HepG2 (cell line): ENCODE results near the gene GDAP1L1. TPM values are rescaled to one million over a fixed set of nuclear protein-coding genes. Genes with fewer than 3 reads are reported as not detected.

Experiments
- BCL3 ChIP-seq: sonication (generic); formaldehyde crosslinking; IDR thresholded peaks from 2 replicates; pipeline ENCODE4 v1.5.1; 2020; ENCODE audit warnings: mild to moderate bottlenecking, missing genetic modification reagents, moderate library complexity
- DPF2 ChIP-seq: sonication (generic); formaldehyde crosslinking; IDR thresholded peaks from 2 replicates; pipeline ENCODE4 v1.4.0; 2020; ENCODE audit warnings: mild to moderate bottlenecking, low read depth, missing genetic modification reagents, borderline replicate concordance
- GABPB1 ChIP-seq: IDR thresholded peaks from 2 replicates; pipeline ENCODE4 v1.6.1; 2016; ENCODE audit warnings: mild to moderate bottlenecking, missing genetic modification reagents, moderate library complexity, missing compliant biosample characterization
- HMGA1 ChIP-seq: sonication (generic); formaldehyde crosslinking; conservative IDR thresholded peaks from 2 replicates; pipeline ENCODE4 v1.4.0; 2020; ENCODE audit warnings: missing genetic modification reagents
- HNF1B ChIP-seq: sonication (generic); formaldehyde crosslinking; IDR thresholded peaks from 2 replicates; pipeline ENCODE4 v1.5.1; 2020; ENCODE audit warnings: mild to moderate bottlenecking, moderate library complexity, missing genetic modification reagents
- HNRNPL ChIP-seq: fragments of 200-400 bp; formaldehyde crosslinking; IDR thresholded peaks from 2 replicates; pipeline ENCODE4 v1.6.1; 2017; ENCODE audit warnings: mild to moderate bottlenecking, low read depth, low read length
- ISL2 ChIP-seq: sonication (generic); formaldehyde crosslinking; IDR thresholded peaks from 2 replicates; pipeline ENCODE4 v1.5.0; 2020; ENCODE audit warnings: missing genetic modification reagents
- ISX ChIP-seq: sonication (generic); formaldehyde crosslinking; conservative IDR thresholded peaks from 2 replicates; pipeline ENCODE4 v1.5.0; 2020; ENCODE audit warnings: missing genetic modification reagents
- KAT2B ChIP-seq: fragments of 150-350 bp; IDR thresholded peaks from 2 replicates; pipeline ENCODE4 v1.6.1; 2014; ENCODE audit warnings: low read depth, low read length, borderline replicate concordance
- LCORL ChIP-seq, 2 experiments: fragments of 450-650 bp in 1 of 2; sonication (generic) in 1 of 2; formaldehyde crosslinking in 1 of 2; IDR thresholded peaks; 2 replicates each; pipeline versions ENCODE4 v1.5.0 to v1.6.1; 2017 to 2020; ENCODE audit warnings: antibody characterized with exemption in 1 of 2, missing genetic modification reagents in 1 of 2
- NFATC3 ChIP-seq: sonication (generic); formaldehyde crosslinking; IDR thresholded peaks from 2 replicates; pipeline ENCODE4 v1.5.1; 2020; ENCODE audit warnings: mild to moderate bottlenecking, missing genetic modification reagents
- PLRG1 ChIP-seq: fragments of 450-650 bp; conservative IDR thresholded peaks from 2 replicates; pipeline ENCODE4 v1.6.1; 2016
- PRDM4 ChIP-seq: sonication (generic); formaldehyde crosslinking; IDR thresholded peaks from 2 replicates; pipeline ENCODE4 v1.9.0; 2021; ENCODE audit warnings: missing genetic modification reagents, borderline replicate concordance
- RNF2 ChIP-seq: fragments of 450-650 bp; conservative IDR thresholded peaks from 2 replicates; pipeline ENCODE4 v1.6.1; 2016; ENCODE audit warnings: low read depth
- SATB2 ChIP-seq: sonication (generic); formaldehyde crosslinking; IDR thresholded peaks from 2 replicates; pipeline ENCODE4 v1.5.0; 2020; ENCODE audit warnings: missing genetic modification reagents
- SYNCRIP ChIP-seq: fragments of 200-400 bp; formaldehyde crosslinking; IDR thresholded peaks from 2 replicates; pipeline ENCODE4 v1.6.1; 2018; ENCODE audit warnings: mild to moderate bottlenecking, low read depth, low read length; ENCODE audit not compliant: insufficient read depth
- TBX2 ChIP-seq: sonication (generic); formaldehyde crosslinking; IDR thresholded peaks from 2 replicates; pipeline ENCODE4 v1.5.0; 2020; ENCODE audit warnings: missing genetic modification reagents, mild to moderate bottlenecking, borderline replicate concordance
- YY1 ChIP-seq: IDR thresholded peaks from 2 replicates; pipeline ENCODE4 v1.6.1; 2011; ENCODE audit warnings: low read length, low read depth, moderate library complexity, mild to moderate bottlenecking; ENCODE audit not compliant: insufficient read depth, insufficient replicate concordance
- ZBTB21 ChIP-seq: sonication (generic); formaldehyde crosslinking; IDR thresholded peaks from 2 replicates; pipeline ENCODE4 v1.4.0; 2020; ENCODE audit warnings: missing genetic modification reagents
- ZNF382 ChIP-seq: sonication (generic); formaldehyde crosslinking; IDR thresholded peaks from 2 replicates; pipeline ENCODE4 v1.5.0; 2020; ENCODE audit warnings: missing genetic modification reagents, mild to moderate bottlenecking, borderline replicate concordance
- ZNF501 ChIP-seq: sonication (generic); formaldehyde crosslinking; IDR thresholded peaks from 2 replicates; pipeline ENCODE4 v1.5.1; 2020; ENCODE audit warnings: mild to moderate bottlenecking, moderate library complexity, missing genetic modification reagents
- ZNF557 ChIP-seq: sonication (generic); formaldehyde crosslinking; IDR thresholded peaks from 2 replicates; pipeline ENCODE4 v1.4.0; 2020; ENCODE audit warnings: missing genetic modification reagents
- ZNF605 ChIP-seq: sonication (generic); formaldehyde crosslinking; IDR thresholded peaks from 2 replicates; pipeline ENCODE4 v1.8.0; 2022; ENCODE audit warnings: mild to moderate bottlenecking, missing genetic modification reagents
- ZNF75D ChIP-seq: sonication (generic); formaldehyde crosslinking; IDR thresholded peaks from 2 replicates; pipeline ENCODE4 v1.8.1; 2023; ENCODE audit warnings: missing genetic modification reagents, mild to moderate bottlenecking, borderline replicate concordance
- ZNF782 ChIP-seq: sonication (generic); formaldehyde crosslinking; IDR thresholded peaks from 2 replicates; pipeline ENCODE4 v1.4.0; 2020; ENCODE audit warnings: missing genetic modification reagents, mild to moderate bottlenecking, borderline replicate concordance
- polyA plus RNA-seq, 8 experiments: library from polyadenylated mRNA; depleted of rRNA in 3 of 8; stranded (reverse) in 7 of 8; unstranded in 1 of 8; fragments of >200 nt; fragmentation: Illumina TruSeq in 4 of 8; extraction: Trizol in 4 of 8; gene quantifications; 2 replicates each; pipeline versions ENCODE4 v1.2.1 to v1.2.3, GENCODE V29; 2011 to 2016; ENCODE audit warnings: low read depth in 4 of 8, missing spikeins in 1 of 8, mixed read lengths in 1 of 8; ENCODE audit not compliant: insufficient read depth in 1 of 8
- total RNA-seq, 5 experiments: library from RNA; depleted of rRNA; stranded (reverse); fragments of >200 nt; fragmentation: Illumina TruSeq; extraction: Trizol; gene quantifications; 2 replicates each; pipeline ENCODE4 v1.2.3, GENCODE V29; 2016; ENCODE audit warnings: low read depth in 1 of 5

The GDAP1L1 gene
- total and polyA plus RNA-seq, 2 of the 13 experiments (the other 11 are each of a cell fraction or from before 2014, with no cell fraction given) = 0.04 TPM; not detected in 1

GRCh38 chr20:44211177-44212039 lies 35.7 kb upstream of the GDAP1L1 start (continued):
- TF ChIP-seq PRDM4 (CRISPR knock-in tag) (no peak), ZNF382 (CRISPR knock-in tag) (no peak), PLRG1 (no peak), GABPB1 (CRISPR knock-in tag) (no peak), ISL2 (no peak), HMGA1 (no peak), ZNF557 (CRISPR knock-in tag) (no peak), ISX (CRISPR knock-in tag) (no peak), KAT2B (no peak), HNRNPL (0 out of 2 replicates have a peak, but pooled peaks have one; percentile 0), ZBTB21 (no peak), TBX2 (CRISPR knock-in tag) (no peak), HNF1B (CRISPR knock-in tag) (no peak), ZNF75D (CRISPR knock-in tag) (no peak), YY1 (no peak), DPF2 (CRISPR knock-in tag) (0 out of 2 replicates have a peak, but pooled peaks have one; percentile 52), SATB2 (no peak), LCORL (IDR thresholded peaks at IDR 0.05) (no peak), LCORL (CRISPR knock-in tag; IDR thresholded peaks at IDR 0.05) (no peak), BCL3 (0 out of 2 replicates have a peak, but pooled peaks have one; percentile 20), ZNF501 (CRISPR knock-in tag) (no peak), NFATC3 (peak; percentile 34; the same call in 1 of the 2 replicates), RNF2 (no peak), ZNF782 (CRISPR knock-in tag) (peak; percentile 31; the same call in 1 of the 2 replicates), ZNF605 (CRISPR knock-in tag) (no peak), SYNCRIP (no peak)
